Measurements from ENCODE around the gene RPL27.

The RPL27 gene

DNA sequence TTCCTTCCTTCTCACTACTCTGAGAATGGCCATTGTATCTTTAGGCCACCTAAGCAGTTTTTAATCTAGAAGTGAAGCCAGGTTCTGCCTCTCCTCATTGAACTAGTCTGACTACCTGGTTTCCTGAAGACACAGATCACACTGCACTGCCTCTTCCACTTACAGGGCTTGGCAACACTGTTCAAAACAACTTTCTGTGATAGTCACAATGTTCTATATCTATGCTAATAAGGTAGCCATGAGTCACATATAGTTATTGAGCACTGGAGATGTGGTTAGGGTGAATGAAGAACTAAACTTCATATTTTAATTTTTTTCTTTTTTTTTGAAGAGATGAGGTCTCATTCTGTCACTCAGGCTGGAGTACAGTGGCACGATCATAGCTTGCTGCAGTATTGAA lies 53.8 kb downstream of the RPL27 start:
- H3K4me3 ChIP-seq (replicated peaks; ENCODE audit: insufficient read depth, low read length) = no peak overlapping the region
- TF ChIP-seq GABPA (IDR thresholded peaks at IDR 0.05; ENCODE audit: low read depth) (no peak), POLR2AphosphoS5 (IDR thresholded peaks at IDR 0.05; ENCODE audit: low read depth) (no peak), SPI1 (IDR thresholded peaks at IDR 0.05; ENCODE audit: borderline replicate concordance, low read depth) (no peak)
- TF ChIP-seq, protein P1, sequence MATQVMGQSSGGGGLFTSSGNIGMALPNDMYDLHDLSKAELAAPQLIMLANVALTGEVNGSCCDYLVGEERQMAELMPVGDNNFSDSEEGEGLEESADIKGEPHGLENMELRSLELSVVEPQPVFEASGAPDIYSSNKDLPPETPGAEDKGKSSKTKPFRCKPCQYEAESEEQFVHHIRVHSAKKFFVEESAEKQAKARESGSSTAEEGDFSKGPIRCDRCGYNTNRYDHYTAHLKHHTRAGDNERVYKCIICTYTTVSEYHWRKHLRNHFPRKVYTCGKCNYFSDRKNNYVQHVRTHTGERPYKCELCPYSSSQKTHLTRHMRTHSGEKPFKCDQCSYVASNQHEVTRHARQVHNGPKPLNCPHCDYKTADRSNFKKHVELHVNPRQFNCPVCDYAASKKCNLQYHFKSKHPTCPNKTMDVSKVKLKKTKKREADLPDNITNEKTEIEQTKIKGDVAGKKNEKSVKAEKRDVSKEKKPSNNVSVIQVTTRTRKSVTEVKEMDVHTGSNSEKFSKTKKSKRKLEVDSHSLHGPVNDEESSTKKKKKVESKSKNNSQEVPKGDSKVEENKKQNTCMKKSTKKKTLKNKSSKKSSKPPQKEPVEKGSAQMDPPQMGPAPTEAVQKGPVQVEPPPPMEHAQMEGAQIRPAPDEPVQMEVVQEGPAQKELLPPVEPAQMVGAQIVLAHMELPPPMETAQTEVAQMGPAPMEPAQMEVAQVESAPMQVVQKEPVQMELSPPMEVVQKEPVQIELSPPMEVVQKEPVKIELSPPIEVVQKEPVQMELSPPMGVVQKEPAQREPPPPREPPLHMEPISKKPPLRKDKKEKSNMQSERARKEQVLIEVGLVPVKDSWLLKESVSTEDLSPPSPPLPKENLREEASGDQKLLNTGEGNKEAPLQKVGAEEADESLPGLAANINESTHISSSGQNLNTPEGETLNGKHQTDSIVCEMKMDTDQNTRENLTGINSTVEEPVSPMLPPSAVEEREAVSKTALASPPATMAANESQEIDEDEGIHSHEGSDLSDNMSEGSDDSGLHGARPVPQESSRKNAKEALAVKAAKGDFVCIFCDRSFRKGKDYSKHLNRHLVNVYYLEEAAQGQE (IDR thresholded peaks at IDR 0.05; ENCODE audit: insufficient replicate concordance, low read depth) = no peak
- TF ChIP-seq, protein P2, sequence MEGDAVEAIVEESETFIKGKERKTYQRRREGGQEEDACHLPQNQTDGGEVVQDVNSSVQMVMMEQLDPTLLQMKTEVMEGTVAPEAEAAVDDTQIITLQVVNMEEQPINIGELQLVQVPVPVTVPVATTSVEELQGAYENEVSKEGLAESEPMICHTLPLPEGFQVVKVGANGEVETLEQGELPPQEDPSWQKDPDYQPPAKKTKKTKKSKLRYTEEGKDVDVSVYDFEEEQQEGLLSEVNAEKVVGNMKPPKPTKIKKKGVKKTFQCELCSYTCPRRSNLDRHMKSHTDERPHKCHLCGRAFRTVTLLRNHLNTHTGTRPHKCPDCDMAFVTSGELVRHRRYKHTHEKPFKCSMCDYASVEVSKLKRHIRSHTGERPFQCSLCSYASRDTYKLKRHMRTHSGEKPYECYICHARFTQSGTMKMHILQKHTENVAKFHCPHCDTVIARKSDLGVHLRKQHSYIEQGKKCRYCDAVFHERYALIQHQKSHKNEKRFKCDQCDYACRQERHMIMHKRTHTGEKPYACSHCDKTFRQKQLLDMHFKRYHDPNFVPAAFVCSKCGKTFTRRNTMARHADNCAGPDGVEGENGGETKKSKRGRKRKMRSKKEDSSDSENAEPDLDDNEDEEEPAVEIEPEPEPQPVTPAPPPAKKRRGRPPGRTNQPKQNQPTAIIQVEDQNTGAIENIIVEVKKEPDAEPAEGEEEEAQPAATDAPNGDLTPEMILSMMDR (IDR thresholded peaks at IDR 0.05; ENCODE audit: insufficient read depth, low read length) = no peak
- DNase-seq (ENCODE audit: low read depth in 1 of 2, low spot score in 1 of 2) = no peak
- H3K27me3 ChIP-seq (ENCODE audit: insufficient read depth, poor library complexity, severe bottlenecking) = no peaks in the 10 kb centered on the region
- 0 out of 2 replicates have a peak overlapping the region, but pooled peaks have one; percentile 11 for H3K27ac ChIP-seq (replicated peaks)
